ENCODE data around the gene CES5A. TPM values are rescaled to one million over a fixed set of nuclear protein-coding genes. Genes with fewer than 3 reads are reported as not detected.

CES5A gene
- total and polyA plus RNA-seq, 2 donors (not counting 1 experiment from before 2014, with no cell fraction given): not detected

GRCh38 chr16:55876854-55877253 lies 1.7 kb upstream of the CES5A start:
- no peaks in the 10 kb centered on the region for H3K9me3 Mint-ChIP-seq (ENCODE audit: insufficient read depth)
- Histone ChIP-seq H3K9ac (ENCODE audit: low read length) (no peak overlapping the region), H3K27me3 (replicated peaks in 1 of 4; ENCODE audit: control extremely low read depth in 1 of 4, control insufficient read depth in 3 of 4, insufficient read depth in 4 of 4, low read length in 3 of 4) (peaks cover 0 to 3% (median 0%) of the 10 kb centered on the region in 4 experiments), H3K4me2 (replicated peaks; ENCODE audit: low read depth, low read length, poor library complexity, severe bottlenecking) (no peak overlapping the region), H3K36me3 (replicated peaks in 1 of 2; ENCODE audit: control extremely low read depth in 1 of 2, control insufficient read depth in 1 of 2, extremely low read depth in 1 of 2, insufficient read depth in 2 of 2, low read length in 1 of 2) (no peaks in the 10 kb centered on the region), H3K4me3 (ENCODE audit: control extremely low read depth in 1 of 5, extremely low read depth in 1 of 5, insufficient read depth in 1 of 5, low read depth in 2 of 5, low read length in 4 of 5) (no peak overlapping the region), H3K9me3 (ENCODE audit: control extremely low read depth in 1 of 3, control insufficient read depth in 2 of 3, insufficient read depth in 1 of 3, low read length in 2 of 3) (peaks cover 0 to 4% (median 0%) of the 10 kb centered on the region in 3 donors), H3K27ac (ENCODE audit: low read length in 2 of 2) (no peak overlapping the region), H4K20me1 (ENCODE audit: control insufficient read depth, insufficient read depth, low read length, poor library complexity, severe bottlenecking) (no peaks in the 10 kb centered on the region), H3K79me2 (ENCODE audit: control insufficient read depth, insufficient read depth, low read length) (no peaks in the 10 kb centered on the region), H3K4me1 (ENCODE audit: control insufficient read depth in 2 of 2, insufficient read depth in 2 of 2, low read length in 2 of 2) (no peaks in the 10 kb centered on the region), H2AFZ (ENCODE audit: insufficient read depth, low read depth, low read length, poor library complexity, severe bottlenecking) (no peak overlapping the region)
- H3K27ac Mint-ChIP-seq: no peak overlapping the region
- WGBS (ENCODE audit: insufficient coverage): 88% methylated on average over 2 of the region's 4 CpGs
- intact Hi-C loops (cut with micrococcal nuclease): no loop called here
- DNase-seq: no peak
- H3K4me1 Mint-ChIP-seq: no peaks in the 10 kb centered on the region
- H3K4me3 Mint-ChIP-seq: no peak overlapping the region
- peaks cover 14% of the 10 kb centered on the region for H3K27me3 Mint-ChIP-seq
- CTCF ChIA-PET: no interaction called here
- ATAC-seq (ENCODE audit: low read depth): no peak
- POLR2A ChIA-PET: no interaction called here
- TF ChIP-seq CTCF (IDR thresholded peaks at IDR 0.05) (no peak), EZH2 (IDR thresholded peaks at IDR 0.05; ENCODE audit: borderline replicate concordance, insufficient read depth, low read depth, low read length, poor library complexity, severe bottlenecking) (no peak)

DNA sequence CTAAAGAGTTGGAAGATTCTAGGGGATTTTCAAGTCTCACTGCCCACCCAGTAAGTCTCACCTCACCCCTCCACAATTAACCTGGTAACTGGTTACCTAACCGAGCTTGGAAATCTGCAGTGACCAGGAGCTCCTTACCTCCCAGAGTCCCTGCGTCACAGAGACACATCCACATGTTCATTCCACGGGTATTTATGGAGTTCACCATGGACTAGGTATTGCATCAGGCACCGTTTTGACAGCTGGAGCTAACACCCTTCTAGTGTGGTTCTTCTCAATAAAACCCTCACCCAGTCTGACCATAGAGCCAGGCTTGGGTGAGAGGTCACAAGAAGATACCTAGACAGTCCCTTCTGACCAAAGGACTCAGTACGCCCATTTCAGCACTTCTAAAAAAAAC lies 2.1 kb downstream of the CES5A start:
- intact Hi-C loops (cut with micrococcal nuclease): no loop called here
- Mint-ChIP-seq H3K9me3 (ENCODE audit: insufficient read depth) (no peaks in the 10 kb centered on the region), H3K27me3 (peaks cover 15% of the 10 kb centered on the region), H3K27ac (no peak overlapping the region), H3K4me1 (no peaks in the 10 kb centered on the region), H3K4me3 (no peak overlapping the region)
- WGBS (ENCODE audit: insufficient coverage): 95% methylated on average over 5 of the region's 5 CpGs
- no peak overlapping the region for H3K4me3 ChIP-seq (ENCODE audit: control extremely low read depth in 1 of 5, extremely low read depth in 1 of 5, insufficient read depth in 1 of 5, low read depth in 2 of 5, low read length in 4 of 5)
- H3K9me3 ChIP-seq (ENCODE audit: control extremely low read depth in 1 of 3, control insufficient read depth in 2 of 3, insufficient read depth in 1 of 3, low read length in 2 of 3): no peaks in the 10 kb centered on the region
- POLR2A ChIA-PET: no interaction called here
- no peak overlapping the region for H2AFZ ChIP-seq (ENCODE audit: insufficient read depth, low read depth, low read length, poor library complexity, severe bottlenecking)
- H3K9ac ChIP-seq (ENCODE audit: low read length): no peak overlapping the region
- H3K4me2 ChIP-seq (replicated peaks; ENCODE audit: low read depth, low read length, poor library complexity, severe bottlenecking): no peak overlapping the region
- H3K36me3 ChIP-seq (replicated peaks in 1 of 2; ENCODE audit: control extremely low read depth in 1 of 2, control insufficient read depth in 1 of 2, extremely low read depth in 1 of 2, insufficient read depth in 2 of 2, low read length in 1 of 2): no peaks in the 10 kb centered on the region
- peaks cover 0 to 3% (median 0%) of the 10 kb centered on the region in 4 experiments for H3K27me3 ChIP-seq (replicated peaks in 1 of 4; ENCODE audit: control extremely low read depth in 1 of 4, control insufficient read depth in 3 of 4, insufficient read depth in 4 of 4, low read length in 3 of 4)
- ATAC-seq (ENCODE audit: low read depth) (no peak), DNase-seq (no peak)
- no peaks in the 10 kb centered on the region for H3K79me2 ChIP-seq (ENCODE audit: control insufficient read depth, insufficient read depth, low read length)
- TF ChIP-seq EZH2 (IDR thresholded peaks at IDR 0.05; ENCODE audit: borderline replicate concordance, insufficient read depth, low read depth, low read length, poor library complexity, severe bottlenecking): no peak
- TF ChIP-seq CTCF (IDR thresholded peaks at IDR 0.05): no peak
- no peak overlapping the region for H3K27ac ChIP-seq (ENCODE audit: low read length in 2 of 2)
- H3K4me1 ChIP-seq (ENCODE audit: control insufficient read depth in 2 of 2, insufficient read depth in 2 of 2, low read length in 2 of 2): no peaks in the 10 kb centered on the region
- CTCF ChIA-PET: no interaction called here
- no peaks in the 10 kb centered on the region for H4K20me1 ChIP-seq (ENCODE audit: control insufficient read depth, insufficient read depth, low read length, poor library complexity, severe bottlenecking)

Measured in B cell (primary cell).